Mesodermal cell (in vitro differentiated cells): ENCODE results near the gene RBMS3.

ENCODE experiments used
- H3K27ac ChIP-seq: 2 replicates; pipeline ENCODE4 v1.7.0; 2013; ENCODE audit warnings: mild to moderate bottlenecking, low read depth, low read length, moderate library complexity; ENCODE audit not compliant: severe bottlenecking
- H3K36me3 ChIP-seq: 2 replicates; pipeline ENCODE4 v1.7.1; 2013; ENCODE audit warnings: mild to moderate bottlenecking, low read length, moderate library complexity; ENCODE audit not compliant: control insufficient read depth, insufficient read depth
- H3K4me1 ChIP-seq: one replicate; pipeline ENCODE4 v1.7.1; 2013; ENCODE audit warnings: mild to moderate bottlenecking, low read length; ENCODE audit not compliant: insufficient read depth, control insufficient read depth, poor library complexity, severe bottlenecking
- H3K4me3 ChIP-seq: 2 replicates; pipeline ENCODE4 v1.7.0; 2013; ENCODE audit warnings: low read length, control low read depth, mild to moderate bottlenecking; ENCODE audit not compliant: insufficient read depth, poor library complexity, severe bottlenecking; ENCODE audit errors: extremely low read depth
- H3K9me3 ChIP-seq: 2 replicates; pipeline ENCODE4 v1.7.1; 2013; ENCODE audit warnings: mild to moderate bottlenecking, low read length, moderate library complexity; ENCODE audit not compliant: control insufficient read depth
- WGBS, 2 experiments: methylation state at CpG; one replicate each; pipeline ENCODE4 v1.1.5; 2013; ENCODE audit warnings: missing lambda C conversion rate in 2 of 2; ENCODE audit not compliant: insufficient coverage in 2 of 2; 5-methylcytosine and 5-hydroxymethylcytosine counted together

RBMS3 gene

DNA sequence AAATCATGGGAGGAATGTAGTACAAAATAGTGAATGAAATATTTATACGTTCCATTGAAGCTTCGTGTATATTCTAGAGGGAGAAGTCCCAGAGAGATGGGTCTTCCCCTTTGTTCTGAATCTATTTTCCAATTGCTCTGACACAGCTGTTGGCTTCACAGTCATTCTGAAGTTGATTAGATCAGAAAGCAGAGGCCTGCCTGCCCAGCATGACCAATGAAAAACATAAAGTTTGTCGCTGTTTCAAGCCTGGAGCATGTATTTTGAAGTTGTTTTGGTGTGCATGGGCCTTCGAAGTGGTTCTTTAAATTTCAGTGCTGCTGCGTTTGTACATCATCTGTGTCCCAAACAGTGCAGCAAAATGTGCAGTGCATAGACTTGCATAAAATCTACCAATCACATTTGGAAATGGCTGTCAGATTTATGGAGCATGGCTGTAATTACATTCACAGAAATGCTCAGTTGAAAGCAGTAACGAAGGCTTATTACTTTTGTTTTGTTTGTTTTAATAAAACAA is 31.0 kb upstream of the RBMS3 start:
- Histone ChIP-seq H3K36me3 (no peaks in the 10 kb centered on the region), H3K27ac (no peak overlapping the region), H3K9me3 (no peaks in the 10 kb centered on the region), H3K4me3 (no peak overlapping the region), H3K4me1 (no peaks in the 10 kb centered on the region)
- 76 to 100% methylated on average over 3 to 4 of the region's 6 CpGs for WGBS, 2 experiments

DNA sequence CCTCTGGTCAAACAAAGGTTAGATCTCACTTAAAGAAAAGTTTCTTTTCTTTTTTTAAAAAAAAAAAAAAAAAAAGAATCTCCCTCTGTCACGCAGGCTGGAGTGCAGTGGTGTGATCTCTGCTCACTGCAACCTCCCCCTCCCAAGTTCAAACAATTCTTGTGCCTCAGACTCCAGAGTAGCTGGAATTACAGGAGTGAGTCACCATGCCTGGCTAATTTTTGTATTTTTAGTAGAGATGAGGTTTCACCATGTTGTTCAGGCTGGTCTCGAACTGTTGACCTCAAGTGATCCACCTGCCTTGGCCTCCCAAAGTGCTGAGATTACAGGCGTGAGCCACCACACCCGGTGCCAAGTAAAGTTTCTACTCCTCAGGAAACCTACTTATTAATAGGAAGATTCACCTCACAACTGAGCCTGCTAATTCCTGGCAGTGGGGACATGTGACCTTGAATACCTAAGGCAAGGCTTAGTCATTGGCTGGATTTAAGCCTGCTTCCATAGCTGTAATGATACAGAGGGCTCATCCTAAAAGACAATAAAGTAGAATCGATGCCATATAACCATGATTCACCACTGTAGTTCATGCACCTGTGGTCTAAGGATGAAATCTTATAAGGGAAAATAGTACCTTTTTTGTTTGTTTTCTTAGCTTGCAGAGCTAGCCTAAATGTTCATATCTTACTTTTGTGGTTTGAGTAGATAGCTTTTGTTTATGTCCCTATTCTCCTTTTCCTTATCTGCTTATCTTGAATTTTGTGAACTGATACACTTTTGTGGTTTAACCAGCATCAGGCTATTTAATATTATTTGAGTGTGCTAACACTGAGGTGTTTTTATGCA is 24.8 kb upstream of the RBMS3 start:
- Histone ChIP-seq H3K36me3 (no peaks in the 10 kb centered on the region), H3K4me1 (no peaks in the 10 kb centered on the region)
- 96 to 100% methylated on average over 3 to 4 of the region's 5 CpGs for WGBS, 2 experiments

GRCh38 chr3:29258161-29258560 is 22.7 kb upstream of the RBMS3 start:
- H3K27ac ChIP-seq: no peak overlapping the region
- no peaks in the 10 kb centered on the region for H3K4me1 ChIP-seq
- 100% methylated on average over 1 to 3 of the region's 3 CpGs for WGBS, 2 experiments
- no peak overlapping the region for H3K4me3 ChIP-seq
- H3K36me3 ChIP-seq: no peaks in the 10 kb centered on the region
- no peaks in the 10 kb centered on the region for H3K9me3 ChIP-seq

More for the DNA sequence above, 24.8 kb upstream of the RBMS3 start:
- H3K9me3 ChIP-seq: no peaks in the 10 kb centered on the region
- no peak overlapping the region for H3K4me3 ChIP-seq
- no peak overlapping the region for H3K27ac ChIP-seq

GRCh38 chr3:29261119-29261518 is 19.8 kb upstream of the RBMS3 start:
- 96 to 100% methylated on average over 2 of the region's 2 CpGs for WGBS, 2 experiments
- Histone ChIP-seq H3K9me3 (no peaks in the 10 kb centered on the region), H3K27ac (no peak overlapping the region), H3K36me3 (no peaks in the 10 kb centered on the region), H3K4me3 (no peak overlapping the region), H3K4me1 (no peaks in the 10 kb centered on the region)

GRCh38 chr3:29263476-29263875 is 17.4 kb upstream of the RBMS3 start:
- no peaks in the 10 kb centered on the region for H3K4me1 ChIP-seq
- no peaks in the 10 kb centered on the region for H3K36me3 ChIP-seq
- no peak overlapping the region for H3K27ac ChIP-seq
- WGBS, 2 experiments: 83 to 84% methylated on average over 1 to 3 of the region's 4 CpGs
- no peaks in the 10 kb centered on the region for H3K9me3 ChIP-seq
- no peak overlapping the region for H3K4me3 ChIP-seq

- 95 to 100% methylated on average over 1 to 3 of the region's 4 CpGs for WGBS, 2 experiments
Measured at GRCh38 chr3:29265509-29266072, 15.3 kb upstream of the RBMS3 start.

GRCh38 chr3:29267226-29267625 is 13.6 kb upstream of the RBMS3 start:
- Histone ChIP-seq H3K4me1 (no peaks in the 10 kb centered on the region), H3K4me3 (no peak overlapping the region), H3K36me3 (no peaks in the 10 kb centered on the region), H3K27ac (no peak overlapping the region), H3K9me3 (no peaks in the 10 kb centered on the region)
- 93 to 96% methylated on average over 3 of the region's 4 CpGs for WGBS, 2 experiments

More at GRCh38 chr3:29265509-29266072, 15.3 kb upstream of the RBMS3 start:
- H3K27ac ChIP-seq: no peak overlapping the region
- no peaks in the 10 kb centered on the region for H3K9me3 ChIP-seq
- H3K4me1 ChIP-seq: no peaks in the 10 kb centered on the region
- H3K36me3 ChIP-seq: no peaks in the 10 kb centered on the region
- H3K4me3 ChIP-seq: no peak overlapping the region

GRCh38 chr3:29268651-29269050 is 12.2 kb upstream of the RBMS3 start:
- Histone ChIP-seq H3K27ac (no peak overlapping the region), H3K36me3 (no peaks in the 10 kb centered on the region), H3K9me3 (no peaks in the 10 kb centered on the region), H3K4me1 (no peaks in the 10 kb centered on the region), H3K4me3 (no peak overlapping the region)
- 93% methylated on average over 2 of the region's 2 CpGs for WGBS, 2 experiments

DNA sequence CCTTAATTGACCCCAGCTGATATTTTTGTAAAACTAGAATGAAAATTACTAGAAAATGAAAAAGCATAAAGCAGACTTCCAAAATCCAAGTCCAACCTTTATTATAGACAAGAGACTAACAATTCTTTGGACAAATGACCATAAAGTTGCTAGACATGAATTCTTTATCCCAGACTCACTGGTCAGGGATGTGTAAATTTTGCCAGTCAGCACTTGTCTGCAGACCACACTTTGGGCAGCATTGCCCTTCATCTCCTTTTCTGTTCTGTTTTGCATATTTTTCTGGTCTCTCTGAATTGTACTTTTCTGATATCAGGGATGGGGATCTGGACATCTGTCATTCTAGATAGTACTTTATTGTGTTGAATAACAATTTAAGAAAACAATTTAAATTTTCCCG is 10.1 kb upstream of the RBMS3 start:
- no peak overlapping the region for H3K27ac ChIP-seq
- no CpG with 5 or more reads among the region's 1 CpG for WGBS, 2 experiments
- no peaks in the 10 kb centered on the region for H3K36me3 ChIP-seq
- H3K4me3 ChIP-seq: no peak overlapping the region
- no peaks in the 10 kb centered on the region for H3K9me3 ChIP-seq
- no peaks in the 10 kb centered on the region for H3K4me1 ChIP-seq

DNA sequence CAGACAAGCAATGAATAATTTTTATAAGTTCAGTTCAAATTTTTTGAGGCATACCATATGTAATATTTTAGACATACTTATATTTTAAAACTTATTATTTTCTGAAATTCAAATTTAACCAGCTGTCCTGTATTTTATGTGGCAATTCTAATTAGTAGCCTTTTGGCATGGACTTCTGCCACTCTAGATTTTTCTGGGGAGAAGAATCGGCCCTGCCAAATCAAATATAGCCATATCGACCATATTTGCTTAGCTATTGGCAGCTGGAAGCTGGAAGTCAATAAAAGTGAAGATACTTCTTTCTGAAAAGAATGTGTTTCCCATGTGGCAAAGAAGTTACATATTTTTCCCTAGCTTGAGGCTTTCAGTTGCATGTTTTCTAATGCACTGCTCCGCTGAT is 9.4 kb upstream of the RBMS3 start:
- Histone ChIP-seq H3K4me3 (no peak overlapping the region), H3K4me1 (no peaks in the 10 kb centered on the region)

GRCh38 chr3:29274667-29275066 is 6.2 kb upstream of the RBMS3 start:
- H3K9me3 ChIP-seq: no peaks in the 10 kb centered on the region
- H3K4me1 ChIP-seq: peaks cover 8% of the 10 kb centered on the region
- no peaks in the 10 kb centered on the region for H3K36me3 ChIP-seq
- WGBS, 2 experiments: no CpG with 5 or more reads among the region's 3 CpGs
- H3K4me3 ChIP-seq: no peak overlapping the region
- no peak overlapping the region for H3K27ac ChIP-seq

More for the DNA sequence above, 9.4 kb upstream of the RBMS3 start:
- Histone ChIP-seq H3K36me3 (no peaks in the 10 kb centered on the region), H3K27ac (no peak overlapping the region), H3K9me3 (no peaks in the 10 kb centered on the region)
- WGBS, 2 experiments: 78% methylated on average over 1 of the region's 3 CpGs; no CpG with 5 or more reads in 1 of the 2 experiments
